PC-3 (cell line): Measurements from ENCODE around the gene FAN1.

Experiments used
- CTCF ChIP-seq: fragments of 300-600 bp; sonication (generic); conservative IDR thresholded peaks from 2 replicates; pipeline ENCODE4 v1.5.1; 2017; ENCODE audit warnings: antibody characterized with exemption, low read depth, mild to moderate bottlenecking, low read length
- EZH2 ChIP-seq: fragments of 300-600 bp; sonication (generic); IDR thresholded peaks from one replicate; pipeline ENCODE4 v1.6.1; 2017; ENCODE audit warnings: antibody characterized with exemption, mild to moderate bottlenecking, low read length; ENCODE audit not compliant: unreplicated experiment
- EZH2phosphoT487 ChIP-seq: fragments of 300-600 bp; sonication (generic); IDR thresholded peaks from 2 replicates; pipeline ENCODE4 v1.6.1; 2018; ENCODE audit warnings: mild to moderate bottlenecking, antibody characterized with exemption, low read length, borderline replicate concordance

GRCh38 chr15:30919877-30920550 is 16.3 kb downstream of the FAN1 start:
- TF ChIP-seq EZH2 = no peak
- TF ChIP-seq CTCF = no peak
- no peak for TF ChIP-seq EZH2phosphoT487
